Large intestine (tissue), 3 donors: ENCODE data around the gene TET1. TPM values are rescaled to one million over a fixed set of nuclear protein-coding genes. Genes with fewer than 3 reads are reported as not detected.
A peak's percentile ranks its signal among the peaks of the same experiment; 100 is the strongest.
"Not testable (repeated sequence)": the region's sequence is repeated elsewhere in the genome, so short reads cannot be mapped to it uniquely, and the experiment has no call there.

ENCODE experiments used
- DNase-seq, 2 donors: peaks; one replicate each; pipeline versions ENCODE4 v3.0.0 to v3.0.0-alpha.2; 2013
- H3K27ac ChIP-seq: one replicate; pipeline ENCODE4 v1.5.1; 2013; ENCODE audit warnings: low read length
- H3K27me3 ChIP-seq: 2 replicates; pipeline ENCODE4 v1.6.1; 2013; ENCODE audit warnings: low read length; ENCODE audit not compliant: control insufficient read depth, insufficient read depth
- H3K36me3 ChIP-seq: 2 replicates; pipeline ENCODE4 v1.6.1; 2013; ENCODE audit warnings: low read length; ENCODE audit not compliant: control insufficient read depth, insufficient read depth
- H3K4me1 ChIP-seq: one replicate; pipeline ENCODE4 v1.6.1; 2013; ENCODE audit warnings: low read length; ENCODE audit not compliant: control insufficient read depth, insufficient read depth
- H3K4me3 ChIP-seq: one replicate; pipeline ENCODE4 v1.5.1; 2013; ENCODE audit warnings: low read length
- H3K9me3 ChIP-seq: one replicate; pipeline ENCODE4 v1.6.1; 2013; ENCODE audit warnings: mild to moderate bottlenecking, low read depth, low read length, moderate library complexity; ENCODE audit not compliant: control insufficient read depth
- WGBS: methylation state at CpG from one replicate; pipeline ENCODE4 v1.1.5; 2013; ENCODE audit warnings: low lambda C conversion rate; ENCODE audit not compliant: insufficient coverage; 5-methylcytosine and 5-hydroxymethylcytosine counted together
- polyA plus RNA-seq: library from polyadenylated mRNA; unstranded; fragments of 120-200 nt; gene quantifications from one replicate; pipeline ENCODE4 v1.2.1, GENCODE V29; 2013

TET1 gene
- polyA plus RNA-seq, 1 donor = 3.2 TPM

DNA sequence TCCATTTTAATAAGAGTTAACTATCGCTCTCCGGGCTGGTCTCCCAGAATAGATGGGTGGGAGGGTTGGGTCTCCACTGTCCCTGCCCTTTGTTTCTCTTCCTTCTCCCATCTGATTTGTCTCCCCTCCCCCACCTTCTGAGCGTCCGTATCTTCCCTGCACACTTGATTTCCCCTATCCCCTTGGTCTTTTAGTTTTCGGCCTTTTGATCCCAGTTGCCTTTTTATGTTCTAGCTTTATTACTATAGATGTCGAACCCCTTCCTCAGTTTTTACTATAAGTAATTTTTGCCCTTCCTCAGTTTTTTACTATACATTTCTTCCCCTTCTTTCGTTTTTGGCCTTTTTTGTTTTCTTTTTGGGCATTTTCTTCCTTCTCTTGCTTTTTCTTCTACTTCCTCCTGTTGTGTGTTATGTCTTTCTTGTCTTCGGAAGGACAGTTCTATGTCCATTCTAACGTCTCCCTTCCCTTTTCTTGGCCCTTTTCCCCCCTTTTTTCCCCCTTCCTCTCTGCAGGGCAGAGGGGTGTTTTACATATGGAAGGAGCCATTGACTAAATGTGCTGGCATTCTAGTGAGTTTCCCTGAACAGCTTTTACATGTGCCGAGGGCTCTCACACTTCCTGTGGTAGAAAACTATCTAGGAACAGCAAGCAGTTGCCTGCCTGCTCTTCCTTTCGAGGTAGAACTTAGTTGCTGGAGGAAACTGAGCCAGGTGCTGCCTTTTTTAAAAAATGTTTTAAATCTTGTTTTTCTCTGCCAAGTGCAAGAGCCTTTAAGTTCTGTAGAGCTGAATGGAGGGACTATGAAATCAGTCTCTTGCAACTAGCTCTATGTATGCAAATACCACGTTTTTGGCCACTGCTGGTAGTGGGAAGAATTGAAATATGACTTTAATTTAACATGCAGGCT, 2.8 kb downstream of the TET1 start:
- no peaks in the 10 kb centered on the region for H3K27me3 ChIP-seq

DNA sequence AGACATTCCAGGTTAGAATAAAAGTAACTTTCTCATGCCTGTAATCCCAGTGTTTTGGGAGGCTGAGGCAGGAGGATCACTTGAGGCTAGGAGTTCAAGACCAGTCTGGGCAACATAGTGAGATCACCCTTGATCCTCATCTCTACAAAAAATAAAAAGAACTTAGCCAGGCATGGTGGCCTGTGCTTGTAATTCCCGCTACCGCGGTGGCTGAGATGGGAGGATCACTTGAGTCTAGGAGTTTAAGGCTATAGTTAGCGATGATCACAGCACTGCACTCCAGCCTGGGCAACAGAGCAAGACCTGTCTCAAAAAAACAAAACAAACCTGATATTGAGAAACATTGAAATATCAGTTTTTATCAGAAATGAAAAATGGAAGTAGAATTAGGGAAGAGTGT, 4.6 kb downstream of the TET1 start:
- no peaks in the 10 kb centered on the region for H3K36me3 ChIP-seq
- H3K27me3 ChIP-seq = no peaks in the 10 kb centered on the region
- no peak overlapping the region for H3K4me3 ChIP-seq
- H3K4me1 ChIP-seq = no peaks in the 10 kb centered on the region
- no peak overlapping the region for H3K27ac ChIP-seq
- WGBS = no CpG with 5 or more reads among the region's 4 CpGs
- H3K9me3 ChIP-seq = no peaks in the 10 kb centered on the region
- no peak for DNase-seq

More for the DNA sequence above, 2.8 kb downstream of the TET1 start:
- no peaks in the 10 kb centered on the region for H3K4me1 ChIP-seq
- DNase-seq = peak in 1 of 2 donors; percentile 38
- no peaks in the 10 kb centered on the region for H3K36me3 ChIP-seq
- H3K9me3 ChIP-seq = no peaks in the 10 kb centered on the region
- peak overlapping the region; percentile 83 for H3K4me3 ChIP-seq
- WGBS = 15% methylated on average over 6 of the region's 12 CpGs
- peak overlapping the region; percentile 61 for H3K27ac ChIP-seq

DNA sequence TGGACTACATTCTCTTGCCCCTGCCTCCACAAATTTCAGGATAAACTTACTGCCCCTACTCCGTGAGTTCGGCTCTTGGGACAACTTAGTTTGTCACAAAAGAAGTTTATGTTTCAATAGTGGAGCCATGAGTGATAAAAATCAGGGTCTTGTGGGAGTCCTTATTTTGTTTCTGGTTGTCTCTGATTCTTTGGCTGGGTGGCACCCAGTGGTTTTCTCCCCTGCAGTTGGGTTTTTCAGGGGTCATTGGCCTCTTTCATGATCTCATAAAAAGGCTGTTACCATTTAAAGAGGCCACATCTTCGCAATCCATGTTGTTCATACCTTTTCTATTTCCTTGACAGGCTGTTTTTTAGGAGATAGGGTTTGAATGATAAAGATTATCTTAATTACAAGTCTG, 5.5 kb downstream of the TET1 start:
- Histone ChIP-seq H3K27ac (no peak overlapping the region), H3K36me3 (no peaks in the 10 kb centered on the region), H3K9me3 (no peaks in the 10 kb centered on the region), H3K27me3 (no peaks in the 10 kb centered on the region), H3K4me3 (no peak overlapping the region), H3K4me1 (no peaks in the 10 kb centered on the region)
- no peak for DNase-seq
- 83% methylated on average over 1 of the region's 3 CpGs for WGBS

DNA sequence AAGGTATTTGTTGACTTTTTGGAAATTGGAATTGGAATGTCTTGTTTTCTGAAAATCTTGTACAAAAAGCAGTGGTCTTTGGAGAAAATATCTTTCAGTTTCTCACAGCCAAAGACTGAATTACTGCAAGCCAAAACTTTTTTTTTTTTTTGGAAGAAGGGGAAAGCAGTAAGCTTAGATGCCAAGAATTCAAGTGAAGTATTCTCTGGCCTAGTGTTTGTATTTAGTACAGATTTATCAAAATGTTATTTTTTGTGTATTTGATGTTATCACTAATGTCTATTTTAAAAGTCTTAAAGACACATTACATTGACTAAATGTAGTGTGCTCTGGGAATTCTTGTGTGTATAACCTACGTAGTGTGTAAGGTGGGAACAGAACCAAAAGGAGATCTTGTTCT, 6.2 kb downstream of the TET1 start:
- no peaks in the 10 kb centered on the region for H3K36me3 ChIP-seq
- DNase-seq = no peak
- no peaks in the 10 kb centered on the region for H3K9me3 ChIP-seq
- H3K27me3 ChIP-seq = no peaks in the 10 kb centered on the region
- no peak overlapping the region for H3K27ac ChIP-seq
- H3K4me1 ChIP-seq = no peaks in the 10 kb centered on the region
- WGBS = no CpG with 5 or more reads among the region's 1 CpG
- no peak overlapping the region for H3K4me3 ChIP-seq

DNA sequence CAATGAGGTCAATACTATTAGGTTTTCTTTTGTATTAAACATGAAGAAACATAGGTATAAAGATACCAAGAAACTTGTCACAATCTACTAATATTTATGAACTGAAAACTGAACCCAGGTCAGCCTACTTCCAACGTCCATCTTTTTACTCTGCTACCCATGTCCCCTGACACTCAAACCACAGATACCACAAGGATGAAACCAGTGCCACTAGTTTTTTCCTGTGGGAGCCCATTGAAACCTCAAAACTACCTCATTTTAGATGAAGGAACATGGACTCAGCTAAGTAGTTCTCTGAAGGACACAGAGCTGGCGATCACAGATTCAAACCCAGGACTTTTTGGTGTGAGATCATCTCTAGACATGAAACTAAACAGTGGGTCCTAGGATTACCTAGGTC, 6.8 kb downstream of the TET1 start:
- H3K4me1 ChIP-seq = no peaks in the 10 kb centered on the region
- no peak overlapping the region for H3K27ac ChIP-seq
- no peaks in the 10 kb centered on the region for H3K9me3 ChIP-seq
- H3K4me3 ChIP-seq = no peak overlapping the region
- DNase-seq = no peak
- no peaks in the 10 kb centered on the region for H3K27me3 ChIP-seq
- no CpG with 5 or more reads among the region's 2 CpGs for WGBS
- H3K36me3 ChIP-seq = no peaks in the 10 kb centered on the region

DNA sequence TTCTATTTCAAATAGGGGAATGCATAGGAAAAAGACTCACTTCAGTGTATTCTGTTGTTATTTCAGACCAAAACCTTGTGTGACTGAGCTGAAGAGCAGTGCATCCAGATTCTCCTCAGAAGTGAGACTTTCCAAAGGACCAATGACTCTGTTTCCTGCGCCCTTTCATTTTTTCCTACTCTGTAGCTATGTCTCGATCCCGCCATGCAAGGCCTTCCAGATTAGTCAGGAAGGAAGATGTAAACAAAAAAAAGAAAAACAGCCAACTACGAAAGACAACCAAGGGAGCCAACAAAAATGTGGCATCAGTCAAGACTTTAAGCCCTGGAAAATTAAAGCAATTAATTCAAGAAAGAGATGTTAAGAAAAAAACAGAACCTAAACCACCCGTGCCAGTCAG, 12.0 kb downstream of the TET1 start:
- Histone ChIP-seq H3K4me1 (no peaks in the 10 kb centered on the region), H3K27ac (no peak overlapping the region)

DNA sequence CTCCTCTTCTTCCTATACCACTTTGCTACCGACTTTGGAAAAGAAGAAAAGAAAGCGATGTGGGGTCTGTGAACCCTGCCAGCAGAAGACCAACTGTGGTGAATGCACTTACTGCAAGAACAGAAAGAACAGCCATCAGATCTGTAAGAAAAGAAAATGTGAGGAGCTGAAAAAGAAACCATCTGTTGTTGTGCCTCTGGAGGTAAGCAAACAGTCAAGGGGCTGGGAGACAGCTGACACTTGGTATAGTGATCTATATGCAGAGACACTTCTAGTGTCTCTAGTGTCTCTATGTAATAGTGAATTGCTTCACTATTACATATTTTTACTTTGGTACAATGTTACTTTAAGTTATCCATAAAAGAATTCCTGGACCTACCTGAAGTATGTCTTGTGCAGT, 13.9 kb downstream of the TET1 start:
- Histone ChIP-seq H3K4me1 (no peaks in the 10 kb centered on the region), H3K27me3 (no peaks in the 10 kb centered on the region), H3K9me3 (no peaks in the 10 kb centered on the region), H3K4me3 (no peak overlapping the region), H3K27ac (no peak overlapping the region), H3K36me3 (peaks cover 14% of the 10 kb centered on the region)
- no peak for DNase-seq
- no CpG with 5 or more reads among the region's 2 CpGs for WGBS

More for the DNA sequence above, 12.0 kb downstream of the TET1 start:
- no peaks in the 10 kb centered on the region for H3K9me3 ChIP-seq
- H3K4me3 ChIP-seq = no peak overlapping the region
- WGBS = 100% methylated on average over 1 of the region's 5 CpGs
- no peaks in the 10 kb centered on the region for H3K27me3 ChIP-seq
- H3K36me3 ChIP-seq = peaks cover 14% of the 10 kb centered on the region
- DNase-seq = no peak

DNA sequence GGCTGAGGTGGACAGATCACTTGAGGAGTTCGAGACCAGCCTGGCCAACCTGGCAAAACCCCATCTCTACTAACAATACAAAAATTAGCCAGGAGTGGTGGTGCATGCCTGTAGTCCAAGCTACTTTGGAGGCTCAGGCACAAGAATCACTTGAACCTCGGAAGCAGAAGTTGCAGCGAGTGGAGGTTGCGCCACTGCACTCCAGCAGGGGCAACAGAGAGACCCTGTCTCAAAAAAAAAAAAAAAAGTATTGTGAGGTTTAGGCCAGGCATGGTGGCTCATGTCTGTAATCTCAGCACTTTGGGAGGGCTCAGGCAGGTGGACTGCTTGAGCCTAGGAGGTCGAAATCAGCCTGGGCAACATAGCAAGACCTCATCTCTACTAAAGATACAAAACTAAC, 16.0 kb downstream of the TET1 start:
- Histone ChIP-seq H3K36me3 (peaks cover 14% of the 10 kb centered on the region), H3K4me3 (no peak overlapping the region), H3K27ac (no peak overlapping the region), H3K27me3 (no peaks in the 10 kb centered on the region), H3K9me3 (no peaks in the 10 kb centered on the region), H3K4me1 (no peaks in the 10 kb centered on the region)
- no peak for DNase-seq
- WGBS = no CpG with 5 or more reads among the region's 5 CpGs

DNA sequence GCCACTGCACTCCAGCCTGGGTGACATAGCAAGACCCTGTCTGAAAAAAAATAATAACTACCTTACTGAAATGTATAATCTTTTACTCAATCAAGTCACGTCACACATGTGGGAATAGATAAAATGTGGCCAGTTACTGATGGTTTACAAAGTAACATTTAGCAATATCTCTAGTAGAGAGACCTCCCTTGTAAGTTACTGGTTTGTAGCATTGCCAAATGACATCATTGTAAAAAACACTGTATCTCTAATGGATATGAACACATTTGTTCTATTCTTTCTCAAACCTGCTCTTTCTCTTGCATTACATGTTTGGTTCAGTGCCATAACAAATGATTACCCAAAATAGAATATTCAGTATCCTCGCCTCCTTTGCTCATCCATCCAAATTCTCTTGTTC, 18.8 kb downstream of the TET1 start:
- Histone ChIP-seq H3K27ac (no peak overlapping the region), H3K36me3 (no peaks in the 10 kb centered on the region), H3K9me3 (no peaks in the 10 kb centered on the region), H3K27me3 (no peaks in the 10 kb centered on the region), H3K4me1 (no peaks in the 10 kb centered on the region), H3K4me3 (no peak overlapping the region)
- no peak for DNase-seq
- WGBS = 100% methylated on average over 1 of the region's 2 CpGs

DNA sequence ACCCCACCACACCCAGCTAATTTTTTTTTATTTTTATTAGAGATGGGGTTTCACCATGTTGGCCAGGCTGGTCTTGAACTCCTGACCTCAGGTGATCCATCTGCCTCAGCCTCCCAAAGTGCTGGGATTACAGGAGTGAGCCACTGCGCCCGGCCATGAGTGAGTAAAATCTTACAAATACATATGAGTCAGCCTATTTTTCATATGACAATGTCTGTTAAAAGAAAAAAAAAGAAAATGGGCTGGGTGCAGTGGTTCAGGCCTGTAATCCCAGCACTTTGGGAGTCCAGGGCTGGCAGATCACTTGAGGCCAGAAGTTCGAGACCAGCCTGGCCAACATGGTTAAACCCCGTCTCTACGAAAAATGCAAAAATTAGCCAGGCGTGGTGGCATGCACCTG, 24.1 kb downstream of the TET1 start:
- WGBS = no CpG with 5 or more reads among the region's 6 CpGs
- H3K4me3 ChIP-seq, H3K9me3 ChIP-seq, H3K4me1 ChIP-seq, H3K27me3 ChIP-seq, H3K27ac ChIP-seq, H3K36me3 ChIP-seq, DNase-seq: not testable (repeated sequence)
